ENCODE measurements around the gene DICER1. TPM values are rescaled to one million over a fixed set of nuclear protein-coding genes. Genes with fewer than 3 reads are reported as not detected.
"Not testable (repeated sequence)": the region's sequence is repeated elsewhere in the genome, so short reads cannot be mapped to it uniquely, and the experiment has no call there.

The DICER1 gene
- total RNA-seq, 1 donor from 2014 or later, result 100 TPM

DNA sequence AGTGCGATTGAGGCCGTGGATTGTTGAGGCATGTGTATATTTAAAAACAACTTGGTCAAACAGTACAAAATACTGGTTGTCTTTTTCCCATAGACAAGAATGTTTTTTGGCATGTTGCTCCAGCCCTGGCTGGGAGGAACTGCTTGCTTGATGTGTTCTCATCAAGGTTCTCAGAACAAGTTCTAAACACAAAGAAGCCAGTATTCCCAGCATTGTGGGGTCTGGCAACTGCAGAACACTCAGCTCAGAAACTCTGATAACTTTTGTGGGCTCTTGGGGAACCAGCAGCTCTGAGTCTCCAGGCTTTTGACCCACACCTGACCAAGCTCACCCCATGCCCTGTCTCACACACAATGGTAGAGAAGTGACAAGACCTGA is 27.1 kb upstream of the DICER1 start:
- Mint-ChIP-seq H3K27ac (no peak overlapping the region), H3K27me3 (no peaks in the 10 kb centered on the region), H3K36me3 (peaks cover 19% of the 10 kb centered on the region), H3K4me1 (ENCODE audit: unreplicated experiment) (peaks cover 7% of the 10 kb centered on the region), H3K4me3 (no peak overlapping the region), H3K9me3 (peaks cover 10% of the 10 kb centered on the region)
- DNase-seq (ENCODE audit: extremely low spot score, unreplicated experiment), result no peak
- TF ChIP-seq, protein P1, sequence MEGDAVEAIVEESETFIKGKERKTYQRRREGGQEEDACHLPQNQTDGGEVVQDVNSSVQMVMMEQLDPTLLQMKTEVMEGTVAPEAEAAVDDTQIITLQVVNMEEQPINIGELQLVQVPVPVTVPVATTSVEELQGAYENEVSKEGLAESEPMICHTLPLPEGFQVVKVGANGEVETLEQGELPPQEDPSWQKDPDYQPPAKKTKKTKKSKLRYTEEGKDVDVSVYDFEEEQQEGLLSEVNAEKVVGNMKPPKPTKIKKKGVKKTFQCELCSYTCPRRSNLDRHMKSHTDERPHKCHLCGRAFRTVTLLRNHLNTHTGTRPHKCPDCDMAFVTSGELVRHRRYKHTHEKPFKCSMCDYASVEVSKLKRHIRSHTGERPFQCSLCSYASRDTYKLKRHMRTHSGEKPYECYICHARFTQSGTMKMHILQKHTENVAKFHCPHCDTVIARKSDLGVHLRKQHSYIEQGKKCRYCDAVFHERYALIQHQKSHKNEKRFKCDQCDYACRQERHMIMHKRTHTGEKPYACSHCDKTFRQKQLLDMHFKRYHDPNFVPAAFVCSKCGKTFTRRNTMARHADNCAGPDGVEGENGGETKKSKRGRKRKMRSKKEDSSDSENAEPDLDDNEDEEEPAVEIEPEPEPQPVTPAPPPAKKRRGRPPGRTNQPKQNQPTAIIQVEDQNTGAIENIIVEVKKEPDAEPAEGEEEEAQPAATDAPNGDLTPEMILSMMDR (conservative IDR thresholded peaks at IDR 0.05), result no peak

- Mint-ChIP-seq H3K27me3 (no peaks in the 10 kb centered on the region), H3K4me1 (ENCODE audit: unreplicated experiment) (peaks cover 7% of the 10 kb centered on the region), H3K4me3 (no peak overlapping the region), H3K9me3 (peaks cover 10% of the 10 kb centered on the region), H3K36me3 (peaks cover 17% of the 10 kb centered on the region), H3K27ac (no peak overlapping the region)
- TF ChIP-seq, protein P1 (conservative IDR thresholded peaks at IDR 0.05), result no peak
- no peak for DNase-seq (ENCODE audit: extremely low spot score, unreplicated experiment)
These were observed 26.4 kb upstream of the DICER1 start for GRCh38 chr14:95183532-95184412.

DNA sequence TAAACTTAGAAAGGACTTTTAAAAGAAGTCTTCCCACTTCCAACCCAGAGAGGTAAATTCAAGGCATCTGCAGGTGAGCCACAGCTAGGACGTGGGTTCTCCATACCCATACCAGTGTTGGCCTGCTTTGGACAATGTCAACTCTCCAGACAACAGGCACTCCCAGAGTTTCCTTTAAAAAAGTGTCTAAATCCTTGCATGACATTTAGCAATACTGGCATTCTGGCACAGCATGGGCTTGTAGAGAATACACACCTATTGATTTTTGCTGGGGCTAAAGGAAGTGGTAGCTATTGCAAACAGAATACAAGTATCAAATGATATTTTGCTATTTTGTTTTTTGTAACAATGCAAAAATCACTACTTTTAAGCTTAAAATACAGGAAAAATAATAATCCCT is 25.8 kb upstream of the DICER1 start:
- no peak overlapping the region for H3K4me3 Mint-ChIP-seq
- DNase-seq (ENCODE audit: extremely low spot score, unreplicated experiment), result no peak
- TF ChIP-seq, protein P1 (conservative IDR thresholded peaks at IDR 0.05), result no peak
- peaks cover 10% of the 10 kb centered on the region for H3K36me3 Mint-ChIP-seq
- no peak overlapping the region for H3K27ac Mint-ChIP-seq
- H3K4me1 Mint-ChIP-seq (ENCODE audit: unreplicated experiment), result peaks cover 7% of the 10 kb centered on the region
- no peaks in the 10 kb centered on the region for H3K27me3 Mint-ChIP-seq
- peaks cover 7% of the 10 kb centered on the region for H3K9me3 Mint-ChIP-seq

GRCh38 chr14:95182379-95182778 is 25.1 kb upstream of the DICER1 start:
- DNase-seq (ENCODE audit: extremely low spot score, unreplicated experiment), result no peak
- Mint-ChIP-seq H3K36me3 (peaks cover 8% of the 10 kb centered on the region), H3K4me1 (ENCODE audit: unreplicated experiment) (peaks cover 7% of the 10 kb centered on the region), H3K4me3 (no peak overlapping the region), H3K27me3 (no peaks in the 10 kb centered on the region), H3K27ac (no peak overlapping the region), H3K9me3 (peaks cover 4% of the 10 kb centered on the region)
- TF ChIP-seq, protein P1 (conservative IDR thresholded peaks at IDR 0.05), result no peak

GRCh38 chr14:95180966-95181741 is 23.8 kb upstream of the DICER1 start:
- Mint-ChIP-seq H3K27ac (no peak overlapping the region), H3K9me3 (no peaks in the 10 kb centered on the region)
- TF ChIP-seq, protein P1 (conservative IDR thresholded peaks at IDR 0.05), result no peak

DNA sequence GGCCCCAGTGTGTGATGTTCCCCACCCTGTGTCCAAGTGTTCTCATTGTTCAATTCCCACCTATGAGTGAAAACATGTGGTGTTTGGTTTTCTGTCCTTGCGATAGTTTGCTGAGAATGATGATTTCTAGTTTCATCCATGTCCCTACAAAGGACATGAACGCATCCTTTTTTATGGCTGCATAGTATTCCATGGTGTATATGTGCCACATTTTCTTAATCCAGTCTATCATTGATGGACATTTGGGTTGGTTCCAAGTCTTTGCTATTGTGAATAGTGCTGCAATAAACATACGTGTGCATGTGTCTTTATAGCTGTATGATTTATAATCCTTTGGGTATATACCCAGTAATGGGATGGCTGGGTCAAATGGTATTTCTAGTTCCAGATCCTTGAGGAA is 18.3 kb upstream of the DICER1 start:
- not testable (repeated sequence) for H3K4me1 Mint-ChIP-seq (ENCODE audit: unreplicated experiment); H3K36me3 Mint-ChIP-seq; H3K27ac Mint-ChIP-seq; H3K9me3 Mint-ChIP-seq; H3K4me3 Mint-ChIP-seq; DNase-seq (ENCODE audit: extremely low spot score, unreplicated experiment); H3K27me3 Mint-ChIP-seq

More at GRCh38 chr14:95180966-95181741, 23.8 kb upstream of the DICER1 start:
- H3K4me1 Mint-ChIP-seq (ENCODE audit: unreplicated experiment), result peaks cover 7% of the 10 kb centered on the region
- no peaks in the 10 kb centered on the region for H3K27me3 Mint-ChIP-seq
- H3K36me3 Mint-ChIP-seq, result peaks cover 8% of the 10 kb centered on the region
- H3K4me3 Mint-ChIP-seq, result no peak overlapping the region
- no peak for DNase-seq (ENCODE audit: extremely low spot score, unreplicated experiment)
